GM18508 (cell line): ENCODE results near the gene MAL.

Experiments used
- ATAC-seq: cut with Tn5 transposase; IDR thresholded peaks from one replicate; pipeline ENCODE4 v1.9.1; 2021; ENCODE audit warnings: moderate number of reproducible peaks; ENCODE audit not compliant: insufficient read depth, unreplicated experiment

The MAL gene

GRCh38 chr2:95014126-95014708 is 11.3 kb upstream of the MAL start:
- ATAC-seq: no peak

- no peak for ATAC-seq
Measured at GRCh38 chr2:95015261-95015912, 10.1 kb upstream of the MAL start.

- no peak for ATAC-seq
Measured at GRCh38 chr2:95016616-95017015, 8.9 kb upstream of the MAL start.

GRCh38 chr2:95017071-95017501 is 8.4 kb upstream of the MAL start:
- no peak for ATAC-seq

GRCh38 chr2:95017836-95018235 is 7.7 kb upstream of the MAL start:
- no peak for ATAC-seq

- ATAC-seq: no peak
Measured at GRCh38 chr2:95018301-95018700, 7.2 kb upstream of the MAL start.

GRCh38 chr2:95018861-95019550 is 6.5 kb upstream of the MAL start:
- no peak for ATAC-seq

- ATAC-seq: no peak
Measured at GRCh38 chr2:95019572-95019971, 5.9 kb upstream of the MAL start.

GRCh38 chr2:95020275-95021022 is 5.1 kb upstream of the MAL start:
- ATAC-seq: no peak

GRCh38 chr2:95021023-95021416 is 4.5 kb upstream of the MAL start:
- no peak for ATAC-seq

GRCh38 chr2:95021847-95022246 is 3.7 kb upstream of the MAL start:
- ATAC-seq: no peak

GRCh38 chr2:95022309-95023221 is 2.9 kb upstream of the MAL start:
- peak; percentile 78 for ATAC-seq

GRCh38 chr2:95023222-95023597 is 2.3 kb upstream of the MAL start:
- peak; percentile 38 for ATAC-seq

- no peak for ATAC-seq
Measured at GRCh38 chr2:95024371-95024770, 1.1 kb upstream of the MAL start.

- no peak for ATAC-seq
Measured at GRCh38 chr2:95024960-95025405, 525 bp upstream of the MAL start.

- ATAC-seq: no peak
Measured at GRCh38 chr2:95026471-95027368, 1.2 kb downstream of the MAL start.

- no peak for ATAC-seq
Measured at GRCh38 chr2:95027369-95027720, 1.8 kb downstream of the MAL start.

GRCh38 chr2:95029898-95030341 is 4.4 kb downstream of the MAL start:
- no peak for ATAC-seq

- no peak for ATAC-seq
Measured at GRCh38 chr2:95030496-95030895, 5.0 kb downstream of the MAL start.
